NCI-H2081 (cell line): ENCODE data around the gene APOA5.
"Not testable (repeated sequence)": the region's sequence is repeated elsewhere in the genome, so short reads cannot be mapped to it uniquely, and the experiment has no call there.

Experiments used
- DNase-seq, 2 experiments: peaks; one replicate each; lab custom pipeline; 2025; lab: John Stamatoyannopoulos, UW

The APOA5 gene

DNA sequence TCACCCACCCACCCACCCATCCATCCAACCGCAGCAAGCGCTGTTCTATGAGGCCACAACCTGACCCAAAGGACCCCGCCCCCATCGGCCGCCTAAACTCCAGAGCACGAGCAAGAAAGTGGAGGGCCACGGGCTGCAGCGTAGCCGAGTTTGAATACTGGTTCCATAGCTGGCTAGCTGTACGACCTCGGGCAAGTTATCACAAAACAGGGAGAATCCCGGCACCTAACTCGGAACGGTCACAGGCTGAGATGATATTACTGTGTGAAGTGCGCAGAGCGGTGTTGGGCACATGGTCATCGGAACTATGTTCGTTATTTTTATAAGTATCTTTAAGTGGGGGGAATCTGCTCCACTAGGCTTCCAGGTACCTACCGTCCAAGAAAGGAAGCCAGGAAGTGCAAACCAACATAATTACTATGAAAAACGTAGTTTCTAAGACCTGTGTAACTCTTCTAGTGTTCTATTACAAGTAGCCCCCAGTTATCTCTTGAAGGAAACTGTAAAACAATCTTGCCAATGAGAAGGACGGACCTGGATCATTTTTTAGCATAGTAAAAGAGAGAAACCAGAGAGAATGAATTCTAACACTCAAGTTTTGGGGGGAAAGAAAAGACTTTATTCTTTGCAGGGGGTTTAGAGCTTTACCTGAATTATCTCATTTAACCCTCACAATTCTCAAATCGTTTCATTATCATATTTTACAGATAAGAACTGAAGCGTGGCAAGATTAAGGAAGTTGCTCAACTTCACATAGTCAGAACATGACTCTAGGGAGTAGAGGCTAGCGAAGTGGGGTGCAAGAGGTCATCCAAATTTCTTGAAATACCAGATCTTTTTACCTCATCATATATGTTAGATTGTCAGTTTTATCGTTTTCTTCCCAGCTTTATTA lies 18.2 kb downstream of the APOA5 start:
- DNase-seq: no peak

DNA sequence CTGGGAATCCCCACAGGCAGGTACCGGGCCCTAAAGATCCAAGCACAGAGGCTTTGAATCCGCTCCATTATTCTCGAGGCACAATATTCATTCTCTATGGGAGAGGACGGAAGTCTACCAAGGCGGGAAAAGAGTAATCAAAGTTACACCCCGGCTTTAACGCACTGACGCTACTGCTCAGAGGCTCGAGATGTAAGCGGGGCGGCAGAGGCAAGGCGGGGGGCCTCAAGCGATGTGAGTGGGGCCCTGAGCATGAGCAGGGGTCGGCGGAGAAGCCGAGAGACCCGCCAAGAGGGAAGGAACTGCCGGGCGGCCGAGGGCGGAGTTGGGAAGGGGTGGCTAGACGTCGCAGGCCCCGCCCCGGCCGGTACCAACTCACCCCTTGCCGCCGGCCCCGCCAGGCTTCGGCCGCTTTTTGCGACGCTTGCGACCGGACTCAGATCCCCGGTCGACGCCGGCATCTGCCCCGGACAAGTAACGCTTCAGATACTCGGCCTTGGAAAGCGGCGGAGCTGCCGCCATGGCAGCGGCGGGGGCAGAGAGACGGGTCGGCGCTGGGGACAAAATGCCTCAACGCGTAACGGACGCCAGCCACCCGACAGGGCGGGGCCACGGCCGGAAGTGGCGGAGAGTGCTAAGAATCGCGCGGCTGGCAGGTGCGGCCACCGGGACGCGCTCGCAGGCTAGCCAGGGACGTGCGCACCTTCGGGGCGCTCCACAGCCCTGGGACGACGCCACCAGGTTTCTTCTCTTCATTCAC lies 19.1 kb downstream of the APOA5 start, which contains the start of gene BUD13:
Gene BUD13 (minus strand): TSS at position 545 of the 760 bp plus-strand sequence. CDS start 23 bp downstream, at position 522.
- DNase-seq: peak; percentile 89 to 96

DNA sequence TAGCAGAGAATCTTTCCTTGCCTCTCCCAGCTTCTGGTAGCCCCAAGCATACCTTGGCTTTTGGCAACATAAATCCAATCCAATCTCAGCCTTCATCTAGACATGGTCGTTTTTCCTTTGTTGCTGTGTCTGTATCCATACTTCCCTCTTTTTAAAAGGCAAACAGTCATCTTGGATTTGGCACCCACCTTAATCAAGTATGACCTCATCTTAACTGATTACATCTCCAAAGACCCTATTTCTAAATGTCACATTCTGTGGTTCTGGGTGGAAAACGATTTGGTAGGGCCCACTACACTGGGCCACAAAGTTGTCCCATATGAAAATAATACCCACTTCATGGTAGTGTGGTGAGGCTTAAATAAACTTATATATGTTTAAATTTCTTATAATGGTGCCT lies 19.7 kb downstream of the APOA5 start:
- peak in 1 of 2 experiments; percentile 26 for DNase-seq

DNA sequence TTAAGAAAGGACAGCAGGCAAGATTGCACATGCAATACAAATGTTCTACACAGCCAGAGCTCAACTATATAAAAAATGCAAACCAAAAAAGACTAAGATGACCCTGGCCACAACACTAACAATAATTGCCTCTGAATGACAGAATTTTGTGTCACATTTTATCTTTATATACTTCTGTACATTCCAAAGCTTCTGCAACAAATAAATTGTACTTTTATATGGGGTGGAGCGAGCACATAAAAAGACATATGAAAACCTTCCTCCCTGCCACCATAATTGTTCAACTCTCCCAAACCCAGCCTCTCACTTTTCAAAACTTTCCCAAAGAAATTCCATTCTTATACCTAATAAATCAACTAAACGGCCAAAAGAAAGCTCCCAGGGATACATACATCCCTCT lies 29.5 kb downstream of the APOA5 start:
- DNase-seq: no peak

DNA sequence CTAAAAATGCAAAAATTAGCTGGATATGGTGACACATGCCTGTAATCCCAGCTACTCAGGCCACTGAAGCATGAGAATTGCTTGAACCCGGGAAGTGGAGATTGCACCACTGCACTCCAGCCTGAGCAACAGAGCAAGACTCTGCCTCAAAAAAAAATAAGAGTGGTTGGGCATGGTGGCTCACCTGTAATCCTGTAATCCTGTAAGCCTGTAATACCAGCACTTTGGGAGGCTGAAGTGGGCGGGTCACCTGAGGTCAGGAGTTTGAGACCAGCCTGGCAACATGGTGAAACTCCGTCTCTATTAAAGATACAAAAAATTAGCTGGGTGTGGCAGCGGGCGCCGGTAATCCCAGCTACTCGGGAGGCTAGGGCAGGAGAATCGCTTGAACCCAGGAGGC lies 35.6 kb downstream of the APOA5 start:
- DNase-seq: not testable (repeated sequence)

DNA sequence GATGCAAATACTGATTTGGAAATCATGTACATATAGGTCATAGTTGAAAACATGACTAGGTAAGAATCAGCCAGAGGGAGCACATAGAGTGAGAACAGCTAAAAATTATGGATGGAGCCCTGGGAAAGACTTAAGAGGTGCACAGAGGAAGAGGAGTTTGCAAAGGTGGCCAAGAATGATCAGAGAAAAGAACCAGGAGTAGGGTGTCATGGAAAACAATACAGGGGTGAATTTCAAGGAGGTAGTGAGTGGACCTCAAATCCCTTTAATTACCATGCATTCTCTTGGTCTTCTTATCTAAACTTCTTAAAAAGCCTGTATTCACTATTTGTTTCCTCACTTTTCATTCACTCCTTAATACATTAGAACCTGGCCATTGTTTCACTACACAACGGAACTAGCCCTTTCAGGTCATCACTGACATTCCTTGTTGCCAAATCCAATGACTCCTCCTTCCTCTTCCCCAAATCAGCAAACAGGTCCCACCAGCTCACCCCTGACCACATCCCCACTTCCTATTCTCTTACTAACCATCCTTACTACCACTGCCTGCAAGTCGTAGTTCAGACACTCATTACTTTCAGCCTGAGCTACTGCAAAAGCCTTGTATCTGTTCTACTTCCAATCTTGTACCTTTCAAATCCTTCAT lies 41.5 kb downstream of the APOA5 start:
- DNase-seq: no peak

DNA sequence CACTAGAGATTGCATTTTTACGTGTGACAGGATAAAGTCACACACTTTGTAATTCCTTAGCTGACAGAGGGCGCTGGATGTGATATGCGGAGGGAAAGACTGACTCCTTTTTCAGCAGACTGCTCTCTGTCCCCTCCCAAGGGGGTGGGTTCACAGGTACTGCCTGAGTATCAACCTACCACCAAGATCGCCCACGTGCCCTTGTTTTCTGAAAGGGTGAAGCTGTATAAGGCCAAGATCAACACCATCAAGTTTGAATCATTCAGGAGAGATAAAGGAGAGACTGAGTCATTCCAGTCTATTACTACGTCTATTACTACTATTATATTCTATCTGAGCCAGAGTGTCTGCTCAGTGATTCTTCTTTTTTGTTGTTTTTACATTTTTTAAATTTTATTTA lies 49.6 kb downstream of the APOA5 start:
- no peak for DNase-seq

DNA sequence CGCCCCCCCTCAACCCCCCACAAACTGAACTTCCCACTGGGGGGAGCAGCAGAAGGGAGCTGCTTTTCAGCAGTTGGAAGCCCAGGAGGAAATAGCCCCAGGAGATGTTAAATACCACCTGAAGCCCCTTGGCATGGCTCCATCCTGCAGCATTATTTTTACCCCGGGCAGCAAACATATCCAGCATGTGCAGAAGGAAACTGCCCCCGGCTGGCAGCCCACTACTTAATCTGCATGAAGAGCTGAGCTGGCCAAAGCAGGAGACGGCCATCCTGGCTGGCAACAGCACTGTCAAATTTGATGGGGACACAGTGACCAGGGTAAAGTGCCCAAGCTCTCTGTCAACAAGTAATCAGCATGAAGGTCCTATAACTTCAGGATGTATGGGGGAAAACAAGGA lies 50.9 kb downstream of the APOA5 start:
- DNase-seq: peak; percentile 27 to 69
